ENCODE results near the gene COLGALT1.

The COLGALT1 gene

GRCh38 chr19:17625980-17626379 is 70.5 kb downstream of the COLGALT1 start:
- DNase-seq: no peak

- DNase-seq: no peak
These were observed 71.1 kb downstream of the COLGALT1 start for GRCh38 chr19:17626456-17627015.

- DNase-seq: no peak
These were observed 71.7 kb downstream of the COLGALT1 start for GRCh38 chr19:17627161-17627560.

- DNase-seq: no peak
These were observed 72.5 kb downstream of the COLGALT1 start for GRCh38 chr19:17627921-17628320.

GRCh38 chr19:17629760-17630159 is 74.3 kb downstream of the COLGALT1 start:
- no peak for DNase-seq

GRCh38 chr19:17632577-17632976 is 77.1 kb downstream of the COLGALT1 start:
- DNase-seq: no peak

All from 8988T (cell line).